Omental fat pad (tissue), 4 donors: Measurements from ENCODE around the gene DAD1. TPM values are rescaled to one million over a fixed set of nuclear protein-coding genes. Genes with fewer than 3 reads are reported as not detected.

Source experiments
- ATAC-seq: fragments of 150-250 bp; one replicate; pipeline ENCODE4 v1.9.1; 2016; ENCODE audit warnings: mild to moderate bottlenecking, moderate library complexity; ENCODE audit not compliant: low FRiP score
- DNase-seq: peaks from one replicate; pipeline ENCODE4 v3.0.0-alpha.2; 2019; ENCODE audit warnings: low spot score
- total RNA-seq, 4 donors: library from RNA; depleted of rRNA; stranded (reverse); fragments of >200 nt; gene quantifications; one replicate each; pipeline ENCODE4 v1.1.0, GENCODE V29; 2016
- TF ChIP-seq, protein P1 (sequence below), 3 donors: fragments of 450-650 bp; IDR thresholded peaks; one replicate each; pipeline ENCODE4 v1.5.1; 2016 to 2017; ENCODE audit warnings: antibody characterized with exemption in 3 of 3, mild to moderate bottlenecking in 3 of 3, moderate library complexity in 2 of 3

Gene DAD1
- total RNA-seq, 4 donors from 2014 or later, result 156 to 272 (median 244) TPM

DNA sequence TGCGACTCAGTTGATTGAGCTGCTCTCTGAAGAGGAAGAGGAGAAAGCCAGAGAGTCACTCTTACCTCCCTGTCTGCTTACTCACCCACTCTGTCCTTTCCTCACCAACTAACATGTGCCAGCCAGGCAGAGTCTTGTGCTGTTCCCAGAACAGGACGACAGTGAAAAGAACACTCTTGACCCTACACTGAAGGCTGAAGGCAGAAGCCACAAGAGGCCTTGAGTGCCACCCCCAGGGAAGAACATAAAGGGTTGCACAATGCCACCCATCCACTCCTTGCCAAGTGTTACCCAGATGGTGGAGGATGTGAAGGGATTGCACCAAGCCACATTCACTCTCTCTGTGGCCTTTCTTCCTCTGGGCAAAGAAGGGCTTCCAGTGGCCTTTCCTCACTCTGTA is 21.9 kb upstream of the DAD1 start:
- TF ChIP-seq, protein P1, sequence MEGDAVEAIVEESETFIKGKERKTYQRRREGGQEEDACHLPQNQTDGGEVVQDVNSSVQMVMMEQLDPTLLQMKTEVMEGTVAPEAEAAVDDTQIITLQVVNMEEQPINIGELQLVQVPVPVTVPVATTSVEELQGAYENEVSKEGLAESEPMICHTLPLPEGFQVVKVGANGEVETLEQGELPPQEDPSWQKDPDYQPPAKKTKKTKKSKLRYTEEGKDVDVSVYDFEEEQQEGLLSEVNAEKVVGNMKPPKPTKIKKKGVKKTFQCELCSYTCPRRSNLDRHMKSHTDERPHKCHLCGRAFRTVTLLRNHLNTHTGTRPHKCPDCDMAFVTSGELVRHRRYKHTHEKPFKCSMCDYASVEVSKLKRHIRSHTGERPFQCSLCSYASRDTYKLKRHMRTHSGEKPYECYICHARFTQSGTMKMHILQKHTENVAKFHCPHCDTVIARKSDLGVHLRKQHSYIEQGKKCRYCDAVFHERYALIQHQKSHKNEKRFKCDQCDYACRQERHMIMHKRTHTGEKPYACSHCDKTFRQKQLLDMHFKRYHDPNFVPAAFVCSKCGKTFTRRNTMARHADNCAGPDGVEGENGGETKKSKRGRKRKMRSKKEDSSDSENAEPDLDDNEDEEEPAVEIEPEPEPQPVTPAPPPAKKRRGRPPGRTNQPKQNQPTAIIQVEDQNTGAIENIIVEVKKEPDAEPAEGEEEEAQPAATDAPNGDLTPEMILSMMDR (IDR thresholded peaks at IDR 0.05), result no peak
- ATAC-seq, result no peak

DNA sequence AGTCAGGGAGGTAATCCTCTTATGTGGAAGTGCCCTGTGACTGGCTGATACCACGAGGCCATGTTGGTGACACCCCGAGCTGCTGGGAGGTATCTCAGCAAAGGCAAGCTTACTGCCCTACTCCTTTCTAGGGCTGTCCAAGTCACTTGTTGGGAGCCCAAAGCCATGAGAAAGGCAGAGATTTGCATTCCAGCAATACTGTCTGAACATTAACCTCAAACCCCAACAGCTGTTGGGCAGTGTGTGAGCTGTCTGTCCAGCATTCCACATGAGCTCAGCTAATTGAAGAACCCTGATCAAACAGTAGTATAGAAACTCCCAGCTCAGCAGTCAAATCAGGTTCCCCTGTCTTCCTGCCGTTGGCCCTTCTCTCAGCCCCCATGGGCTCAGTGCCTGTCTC is 18.3 kb upstream of the DAD1 start:
- DNase-seq, result no peak
- TF ChIP-seq, protein P1 (IDR thresholded peaks at IDR 0.05), result no peak
- no peak for ATAC-seq

More for the DNA sequence above, 21.9 kb upstream of the DAD1 start:
- no peak for DNase-seq

DNA sequence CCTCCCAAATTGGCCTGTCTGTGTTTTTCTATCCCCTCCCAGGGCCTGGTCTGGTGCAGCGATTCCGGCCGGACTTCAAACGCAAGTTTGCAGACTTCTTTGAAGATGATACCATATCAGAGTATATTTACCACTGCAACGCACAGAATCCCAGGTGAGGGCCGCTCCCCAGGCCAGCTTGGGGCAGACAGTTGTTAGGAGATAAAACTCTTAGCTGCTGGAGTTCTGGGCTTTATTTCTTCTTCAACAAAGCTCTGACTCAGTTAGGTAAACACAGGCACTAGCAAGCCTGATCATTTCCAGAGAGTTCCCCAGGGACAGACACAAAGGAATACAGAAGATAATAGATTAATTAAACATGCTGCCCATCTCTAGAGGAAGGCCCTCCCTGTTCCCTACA is 17.4 kb upstream of the DAD1 start:
- ATAC-seq, result no peak
- TF ChIP-seq, protein P1 (IDR thresholded peaks at IDR 0.05), result no peak
- no peak for DNase-seq

DNA sequence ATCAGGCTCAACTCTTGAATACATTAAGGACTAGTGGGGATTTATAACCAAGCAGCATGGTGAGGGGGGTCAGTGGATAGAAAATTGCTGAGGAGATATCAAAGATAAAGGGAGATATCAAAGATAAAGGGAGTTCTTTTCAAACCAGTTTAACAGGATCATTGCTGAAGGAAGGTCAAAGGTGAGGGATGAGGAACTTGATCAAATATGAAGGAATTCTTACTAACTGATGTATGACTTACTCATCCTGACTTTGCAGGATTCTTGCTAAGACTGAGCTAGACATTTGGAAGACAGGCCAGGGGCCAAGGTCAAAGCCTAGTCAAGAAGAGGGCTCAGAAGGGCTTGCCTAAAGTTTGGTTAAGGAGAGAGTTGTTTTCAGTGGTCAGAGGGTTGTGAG is 13.8 kb upstream of the DAD1 start:
- no peak for ATAC-seq
- TF ChIP-seq, protein P1 (IDR thresholded peaks at IDR 0.05), result no peak
- DNase-seq, result no peak

DNA sequence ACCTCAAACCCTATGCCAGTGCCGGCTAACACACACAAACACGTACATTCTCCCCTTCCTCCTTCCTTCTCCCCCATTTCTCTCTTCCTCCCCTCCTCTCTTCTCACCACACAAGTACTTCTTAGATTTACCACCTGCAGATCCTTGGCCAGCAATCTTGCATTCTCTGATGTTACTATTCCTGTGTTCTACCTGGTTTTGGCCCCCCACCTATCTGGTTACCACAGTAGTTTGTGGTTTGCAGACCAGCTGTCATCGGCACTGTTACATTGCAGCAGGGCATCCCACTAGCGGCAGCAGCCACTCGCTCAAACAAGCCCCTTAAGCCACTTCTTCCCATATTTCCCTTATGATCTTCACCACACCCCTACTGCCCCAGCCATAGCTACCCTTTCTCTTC is 13.0 kb upstream of the DAD1 start:
- ATAC-seq, result no peak
- no peak for DNase-seq
- TF ChIP-seq, protein P1 (IDR thresholded peaks at IDR 0.05), result no peak

DNA sequence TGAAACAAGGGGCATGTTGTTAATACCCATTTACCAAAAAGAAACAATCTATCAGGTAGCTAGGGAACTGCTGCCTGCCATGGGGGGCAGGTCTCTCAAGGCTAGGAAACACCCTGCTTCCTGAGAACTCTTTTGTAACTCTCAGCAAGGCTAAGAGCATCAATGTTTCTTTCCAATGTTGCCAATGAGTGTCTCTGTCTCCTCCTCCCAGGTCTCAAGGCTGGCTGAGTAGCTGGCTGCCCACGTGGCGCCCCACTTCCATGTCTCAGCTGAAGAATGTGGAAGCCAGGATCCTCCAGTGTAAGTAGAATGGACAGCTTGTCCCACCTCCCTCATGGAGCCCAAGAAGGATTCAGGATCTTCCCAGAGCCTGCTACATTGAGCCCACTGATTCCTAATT is 12.4 kb upstream of the DAD1 start:
- DNase-seq (no peak), ATAC-seq (no peak)
- TF ChIP-seq, protein P1 (IDR thresholded peaks at IDR 0.05), result no peak

DNA sequence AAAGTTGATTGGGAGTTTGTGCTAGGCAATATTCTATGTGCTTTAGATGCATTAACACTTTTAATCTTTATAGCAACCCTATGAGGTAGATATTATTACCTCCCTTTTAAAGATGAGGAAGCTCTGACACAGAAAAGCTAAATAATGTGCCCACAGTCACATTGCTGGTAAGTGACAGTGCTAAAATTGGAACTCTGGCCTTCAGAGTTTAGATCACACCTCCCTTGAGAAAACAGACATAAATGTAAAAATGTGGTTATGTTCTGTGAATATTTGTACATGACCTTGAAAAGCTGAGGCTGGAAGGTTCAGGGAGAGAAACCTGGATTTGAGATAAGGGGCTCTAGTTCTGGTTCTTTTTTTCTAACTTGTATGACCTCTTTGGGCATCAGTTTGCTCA is 11.0 kb upstream of the DAD1 start:
- ATAC-seq (no peak), DNase-seq (no peak)
- TF ChIP-seq, protein P1 (IDR thresholded peaks at IDR 0.05), result no peak
